ENCODE results near the gene FNIP2.

DNA sequence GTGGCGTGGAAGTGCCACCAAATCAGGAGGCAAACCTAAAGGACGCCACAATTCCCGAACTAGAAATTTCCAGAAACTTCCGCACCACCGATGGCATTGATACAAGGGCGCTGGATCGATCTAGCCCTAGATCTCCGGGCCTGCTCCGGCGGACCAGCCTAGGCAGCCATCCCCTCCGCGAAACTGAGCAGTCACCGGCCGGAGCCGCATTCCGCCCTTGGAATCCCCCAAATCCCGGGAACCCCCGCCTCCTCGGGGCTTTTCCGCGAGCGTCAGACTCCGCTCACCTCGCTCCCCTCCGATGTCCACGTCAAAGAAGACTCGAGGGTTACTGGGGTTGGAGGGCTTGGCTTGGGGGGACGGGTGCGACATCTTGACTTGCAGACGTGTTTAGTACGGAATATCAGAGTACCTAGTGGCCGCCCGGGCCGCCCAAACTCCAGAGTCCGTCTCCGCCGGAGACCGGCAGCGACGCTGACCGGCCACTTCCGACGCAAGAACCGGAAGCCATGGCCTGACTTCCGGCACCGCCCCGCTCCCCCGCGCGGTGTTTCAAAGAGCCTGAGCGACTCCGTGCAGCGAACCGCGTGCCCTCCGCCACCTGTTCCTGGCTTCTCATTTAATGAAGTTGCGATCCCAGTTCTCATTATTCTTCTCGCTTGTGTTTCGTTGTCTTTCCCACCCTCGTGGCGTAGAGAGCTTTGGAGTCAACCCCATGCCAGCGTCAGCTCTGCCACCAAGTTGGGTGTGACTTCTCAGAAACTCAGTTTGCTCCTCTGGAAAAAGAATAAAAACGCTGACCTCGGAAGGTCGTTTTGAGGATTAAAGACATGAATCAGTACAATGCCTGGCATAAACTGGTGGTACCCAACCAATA is 45.7 kb upstream of the FNIP2 start, which contains the start of gene PPID:
- TF ChIP-seq, protein P1, sequence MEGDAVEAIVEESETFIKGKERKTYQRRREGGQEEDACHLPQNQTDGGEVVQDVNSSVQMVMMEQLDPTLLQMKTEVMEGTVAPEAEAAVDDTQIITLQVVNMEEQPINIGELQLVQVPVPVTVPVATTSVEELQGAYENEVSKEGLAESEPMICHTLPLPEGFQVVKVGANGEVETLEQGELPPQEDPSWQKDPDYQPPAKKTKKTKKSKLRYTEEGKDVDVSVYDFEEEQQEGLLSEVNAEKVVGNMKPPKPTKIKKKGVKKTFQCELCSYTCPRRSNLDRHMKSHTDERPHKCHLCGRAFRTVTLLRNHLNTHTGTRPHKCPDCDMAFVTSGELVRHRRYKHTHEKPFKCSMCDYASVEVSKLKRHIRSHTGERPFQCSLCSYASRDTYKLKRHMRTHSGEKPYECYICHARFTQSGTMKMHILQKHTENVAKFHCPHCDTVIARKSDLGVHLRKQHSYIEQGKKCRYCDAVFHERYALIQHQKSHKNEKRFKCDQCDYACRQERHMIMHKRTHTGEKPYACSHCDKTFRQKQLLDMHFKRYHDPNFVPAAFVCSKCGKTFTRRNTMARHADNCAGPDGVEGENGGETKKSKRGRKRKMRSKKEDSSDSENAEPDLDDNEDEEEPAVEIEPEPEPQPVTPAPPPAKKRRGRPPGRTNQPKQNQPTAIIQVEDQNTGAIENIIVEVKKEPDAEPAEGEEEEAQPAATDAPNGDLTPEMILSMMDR (conservative IDR thresholded peaks at IDR 0.05 in 1 of 2, IDR thresholded peaks at IDR 0.05 in 1 of 2; ENCODE audit: extremely low read depth in 1 of 2, insufficient read depth in 1 of 2, low read depth in 1 of 2, low read length in 2 of 2): no peak
- TF ChIP-seq EZH2 (IDR thresholded peaks at IDR 0.05; ENCODE audit: borderline replicate concordance, low read length): no peak

Data from mammary epithelial cell (primary cell).